Left cardiac atrium (tissue), 4 donors: ENCODE results near the gene PTPN21. TPM values are rescaled to one million over a fixed set of nuclear protein-coding genes. Genes with fewer than 3 reads are reported as not detected.
"Not testable (repeated sequence)": the region's sequence is repeated elsewhere in the genome, so short reads cannot be mapped to it uniquely, and the experiment has no call there.

Experiments used
- ATAC-seq, 2 donors: fragments of 200-7000 bp; cut with Tn5 transposase; one replicate each; pipeline ENCODE4 v1.9.1; 2020; ENCODE audit warnings: mild to moderate bottlenecking in 2 of 2, moderate library complexity in 2 of 2
- DNase-seq: peaks from one replicate; pipeline ENCODE4 v3.0.0-alpha.2; 2020
- intact Hi-C, 2 donors: fragments of 100-400 bp; cut with DNase I; formaldehyde crosslinking; loops; one replicate each; pipeline versions ENCODE4 v1.14.1 to v1.15.1; 2022 to 2023
- total RNA-seq, 2 donors: library from RNA; stranded (reverse); fragmentation: NEBNext Ultra II Directional; extraction: Animal tissue kit (Norgen Biotek cat#: 25700); gene quantifications; one replicate each; pipeline ENCODE4 v1.2.1, GENCODE V29; 2021
- donor health status: DM: no; HTN: yes; CAD: no.
- donor health status: DM: no; HTN: yes; CAD: no; lungs with severe emphysema.
- donor health status: DM: yes; HTN: yes; CAD: no.
- donor health status: Dilated cardiomyopathy.

PTPN21 gene
- total RNA-seq, 2 donors from 2014 or later = 33.5 to 35.0 TPM

- ATAC-seq (no peak), DNase-seq (no peak)
- intact Hi-C loops = loop anchor here in 1 of 2 donors (10.0 kb wide), 1 partner anchor 62 kb away; no protein-coding TSS in a partner anchor
Observed at GRCh38 chr14:88556581-88556980, 1.8 kb upstream of the PTPN21 start.

GRCh38 chr14:88553886-88554456 is 836 bp downstream of the PTPN21 start:
- DNase-seq (no peak), ATAC-seq (no peak)
- intact Hi-C loops = loop anchor here (2.0 to 10.0 kb wide), 2 partner anchors 59 to 61 kb away; no protein-coding TSS in a partner anchor

GRCh38 chr14:88552876-88553275 is 1.9 kb downstream of the PTPN21 start:
- intact Hi-C loops = loop anchor here (2.0 to 10.0 kb wide), 2 partner anchors 58 to 60 kb away; no protein-coding TSS in a partner anchor
- DNase-seq (no peak), ATAC-seq (no peak)

- peak; percentile 21 to 32 for ATAC-seq
- intact Hi-C loops = loop anchor here (2.0 to 10.0 kb wide), 2 partner anchors 57 to 59 kb away; no protein-coding TSS in a partner anchor
- DNase-seq = peak; percentile 32
Observed at GRCh38 chr14:88551980-88552431, 2.8 kb downstream of the PTPN21 start.

- peak; percentile 87 for DNase-seq
- peak; percentile 77 to 80 for ATAC-seq
- intact Hi-C loops = loop anchor here in 1 of 2 donors (10.0 kb wide), 1 partner anchor 56 kb away; no protein-coding TSS in a partner anchor
Observed at GRCh38 chr14:88551094-88551870, 3.5 kb downstream of the PTPN21 start.

- DNase-seq = no peak
- intact Hi-C loops = loop anchor here in 1 of 2 donors (10.0 kb wide), 1 partner anchor 55 kb away; no protein-coding TSS in a partner anchor
- ATAC-seq = no peak
Observed at GRCh38 chr14:88550078-88550477, 4.7 kb downstream of the PTPN21 start.

GRCh38 chr14:88547386-88547780 is 7.4 kb downstream of the PTPN21 start:
- ATAC-seq (no peak), DNase-seq (no peak)
- intact Hi-C loops = no loop called here

GRCh38 chr14:88546621-88547385 is 8.0 kb downstream of the PTPN21 start:
- intact Hi-C loops = no loop called here
- no peak for DNase-seq
- no peak for ATAC-seq

GRCh38 chr14:88545256-88545655 is 9.6 kb downstream of the PTPN21 start:
- intact Hi-C loops = no loop called here
- ATAC-seq (no peak), DNase-seq (no peak)

- DNase-seq (no peak), ATAC-seq (no peak)
- intact Hi-C loops = no loop called here
Observed at GRCh38 chr14:88542857-88543795, 11.7 kb downstream of the PTPN21 start.

- intact Hi-C loops = no loop called here
- DNase-seq = no peak
- no peak for ATAC-seq
Observed at GRCh38 chr14:88541324-88541723, 13.5 kb downstream of the PTPN21 start.

GRCh38 chr14:88535813-88536212 is 19.0 kb downstream of the PTPN21 start:
- no peak for ATAC-seq
- intact Hi-C loops = no loop called here

GRCh38 chr14:88535149-88535548 is 19.7 kb downstream of the PTPN21 start:
- intact Hi-C loops = no loop called here
- ATAC-seq = peak; percentile 82 to 96
- no peak for DNase-seq

More at GRCh38 chr14:88535813-88536212, 19.0 kb downstream of the PTPN21 start:
- no peak for DNase-seq

- DNase-seq (no peak), ATAC-seq (no peak)
- intact Hi-C loops = no loop called here
Observed at GRCh38 chr14:88533064-88533602, 21.7 kb downstream of the PTPN21 start.

GRCh38 chr14:88529889-88530288 is 24.9 kb downstream of the PTPN21 start:
- DNase-seq, intact Hi-C loops, ATAC-seq: not testable (repeated sequence)

- intact Hi-C loops = no loop called here
- ATAC-seq (no peak), DNase-seq (no peak)
Observed at GRCh38 chr14:88522393-88522792, 32.4 kb downstream of the PTPN21 start.

GRCh38 chr14:88521818-88522217 is 33.0 kb downstream of the PTPN21 start:
- intact Hi-C loops = no loop called here

GRCh38 chr14:88519907-88520306 is 34.9 kb downstream of the PTPN21 start:
- intact Hi-C loops = no loop called here
- DNase-seq = no peak
- no peak for ATAC-seq

More at GRCh38 chr14:88521818-88522217, 33.0 kb downstream of the PTPN21 start:
- DNase-seq (no peak), ATAC-seq (no peak)
